Spinal cord (tissue), 10 donors: Measurements from ENCODE around the gene BIRC2. TPM values are rescaled to one million over a fixed set of nuclear protein-coding genes. Genes with fewer than 3 reads are reported as not detected.
"Not testable (repeated sequence)": the region's sequence is repeated elsewhere in the genome, so short reads cannot be mapped to it uniquely, and the experiment has no call there.

Experiments used
- DNase-seq, 6 donors: peaks; one replicate each; pipeline versions ENCODE4 v3.0.0 to v3.0.0-alpha.2; 2013 to 2015; ENCODE audit warnings: low spot score in 6 of 6, low read depth in 4 of 6
- H3K27ac ChIP-seq: one replicate; pipeline ENCODE4 v1.5.1; 2013; ENCODE audit warnings: low read depth, low read length, control low read depth
- H3K27me3 ChIP-seq: one replicate; pipeline ENCODE4 v1.6.1; 2013; ENCODE audit warnings: low read length; ENCODE audit not compliant: control insufficient read depth, insufficient read depth
- H3K36me3 ChIP-seq: one replicate; pipeline ENCODE4 v1.6.1; 2013; ENCODE audit warnings: low read length; ENCODE audit not compliant: control insufficient read depth, insufficient read depth
- H3K4me1 ChIP-seq: one replicate; pipeline ENCODE4 v1.6.1; 2013; ENCODE audit warnings: low read length; ENCODE audit not compliant: control insufficient read depth, insufficient read depth
- H3K4me3 ChIP-seq: one replicate; pipeline ENCODE4 v1.5.1; 2013; ENCODE audit warnings: low read depth, low read length, control low read depth
- H3K9me3 ChIP-seq: one replicate; pipeline ENCODE4 v1.6.1; 2013; ENCODE audit warnings: low read length; ENCODE audit not compliant: control insufficient read depth, insufficient read depth
- WGBS: methylation state at CpG from one replicate; pipeline ENCODE4 v1.1.5; 2013; ENCODE audit warnings: missing lambda C conversion rate; ENCODE audit not compliant: insufficient coverage; 5-methylcytosine and 5-hydroxymethylcytosine counted together
- long read RNA-seq, 4 donors: transcript quantifications; one replicate each; lab custom pipeline, GENCODE V29; 2026
- polyA plus RNA-seq, 2 donors: library from polyadenylated mRNA; unstranded; fragments of 120-200 nt; gene quantifications; one replicate each; pipeline ENCODE4 v1.2.1, GENCODE V29; 2013; ENCODE audit not compliant: insufficient read length in 2 of 2
- total RNA-seq, 2 donors: library from RNA; depleted of rRNA in 1 of 2; stranded (reverse); fragments of 120-200 nt in 1 of 2; fragments of >200 nt in 1 of 2; gene quantifications; one replicate each; pipeline versions ENCODE4 v1.2.3 to v1.2.4, GENCODE V29; 2013 to 2014
- donor health status: healthy.

BIRC2 gene
- total RNA-seq (100 to 1,000 TPM in 1 of 2 donors, 10 to 100 TPM in 1; 87.7 to 109 TPM), polyA plus RNA-seq (10 to 100 TPM; 47.1 to 66.1 TPM)
- long read RNA-seq, donor 1, partial matches to known transcripts, result 22 of 26 reads
- long read RNA-seq, donor 1, other reads (novel, unspliced or antisense), result 0 of 26 reads
- long read RNA-seq, donor 2, partial matches to known transcripts, result 7 of 9 reads
- long read RNA-seq, donor 2, other reads (novel, unspliced or antisense), result 0 of 9 reads
- long read RNA-seq, donor 3, partial matches to known transcripts, result 6 of 8 reads
- long read RNA-seq, donor 3, other reads (novel, unspliced or antisense), result 0 of 8 reads
- long read RNA-seq, donor 4, transcript BIRC2-201 (9 exons, 3,743 nt), result major isoform, 8 of 54 reads
- long read RNA-seq, donor 4, partial matches to known transcripts, result 46 of 54 reads
- long read RNA-seq, donor 4, other reads (novel, unspliced or antisense), result 0 of 54 reads

- under 1% methylated on average over 77 of the region's 77 CpGs for WGBS
- Histone ChIP-seq H3K9me3 (no peaks in the 10 kb centered on the region), H3K27me3 (no peaks in the 10 kb centered on the region), H3K27ac (peak within 1 kb of the TSS; percentile 100), H3K4me1 (no peaks in the 10 kb centered on the region), H3K4me3 (peak within 1 kb of the TSS; percentile 96), H3K36me3 (peaks cover 3% of the 10 kb centered on the region)
- DNase-seq, result peak; percentile 86 to 98 (median 89)
Measured at GRCh38 chr11:102346748-102347461, at the start of gene BIRC2. TSS of gene BIRC2 (plus strand) at chr11:102347214. CDS start at chr11:102349855, 2,641 bp downstream.

GRCh38 chr11:102300837-102301236 is 46.2 kb upstream of the BIRC2 start:
- DNase-seq, H3K36me3 ChIP-seq, H3K27ac ChIP-seq, H3K4me1 ChIP-seq, H3K27me3 ChIP-seq, H3K9me3 ChIP-seq, H3K4me3 ChIP-seq: not testable (repeated sequence)
- 73% methylated on average over 1 of the region's 2 CpGs for WGBS

- peaks cover 4% of the 10 kb centered on the region for H3K9me3 ChIP-seq
- H3K27me3 ChIP-seq, result no peaks in the 10 kb centered on the region
- no peak overlapping the region for H3K4me3 ChIP-seq
- no peak for DNase-seq
- WGBS, result 88% methylated on average over 1 of the region's 1 CpG
- no peaks in the 10 kb centered on the region for H3K36me3 ChIP-seq
- H3K27ac ChIP-seq, result no peak overlapping the region
- H3K4me1 ChIP-seq, result no peaks in the 10 kb centered on the region
Measured at GRCh38 chr11:102302241-102302640, 44.8 kb upstream of the BIRC2 start.

GRCh38 chr11:102304686-102305085 is 42.3 kb upstream of the BIRC2 start:
- DNase-seq, result no peak
- 90% methylated on average over 2 of the region's 4 CpGs for WGBS
- Histone ChIP-seq H3K36me3 (no peaks in the 10 kb centered on the region), H3K9me3 (peaks cover 4% of the 10 kb centered on the region), H3K4me3 (no peak overlapping the region), H3K4me1 (no peaks in the 10 kb centered on the region), H3K27ac (no peak overlapping the region), H3K27me3 (no peaks in the 10 kb centered on the region)

GRCh38 chr11:102305352-102306047 is 41.5 kb upstream of the BIRC2 start:
- Histone ChIP-seq H3K27me3 (no peaks in the 10 kb centered on the region), H3K36me3 (no peaks in the 10 kb centered on the region), H3K4me1 (no peaks in the 10 kb centered on the region), H3K27ac (no peak overlapping the region), H3K9me3 (peaks cover 4% of the 10 kb centered on the region), H3K4me3 (no peak overlapping the region)
- DNase-seq, result no peak
- WGBS, result no CpG with 5 or more reads among the region's 3 CpGs

- Histone ChIP-seq H3K36me3 (no peaks in the 10 kb centered on the region), H3K9me3 (peaks cover 4% of the 10 kb centered on the region), H3K4me1 (no peaks in the 10 kb centered on the region), H3K27ac (no peak overlapping the region), H3K4me3 (no peak overlapping the region), H3K27me3 (no peaks in the 10 kb centered on the region)
- peak in 1 of 6 donors; percentile 14 for DNase-seq
- WGBS, result 86% methylated on average over 2 of the region's 5 CpGs
Measured at GRCh38 chr11:102306048-102306597, 40.9 kb upstream of the BIRC2 start.

- Histone ChIP-seq H3K36me3 (no peaks in the 10 kb centered on the region), H3K4me1 (no peaks in the 10 kb centered on the region), H3K4me3 (no peak overlapping the region), H3K27me3 (no peaks in the 10 kb centered on the region), H3K9me3 (peaks cover 4% of the 10 kb centered on the region), H3K27ac (no peak overlapping the region)
- 71% methylated on average over 4 of the region's 9 CpGs for whole genome bisulfite sequencing
- no peak for DNase-seq
Measured at GRCh38 chr11:102306817-102307726, 39.9 kb upstream of the BIRC2 start.

GRCh38 chr11:102307727-102308038 is 39.3 kb upstream of the BIRC2 start:
- Histone ChIP-seq H3K4me3 (no peak overlapping the region), H3K4me1 (no peaks in the 10 kb centered on the region), H3K36me3 (no peaks in the 10 kb centered on the region), H3K27ac (no peak overlapping the region), H3K27me3 (no peaks in the 10 kb centered on the region), H3K9me3 (peaks cover 3% of the 10 kb centered on the region)
- DNase-seq, result no peak
